Adrenal gland (tissue), 5 donors: ENCODE results near the gene KNG1.

Experiments used
- POLR2A ChIP-seq, 2 donors: fragments of 450-650 bp; IDR thresholded peaks; one replicate each; pipeline ENCODE4 v1.6.1; 2017; ENCODE audit warnings: antibody characterized with exemption in 2 of 2, mild to moderate bottlenecking in 2 of 2, moderate library complexity in 1 of 2
- TF ChIP-seq, protein P1 (sequence below), 6 experiments: fragments of 450-650 bp in 4 of 6; fragments of 200-600 bp in 2 of 6; sonication (generic) in 1 of 6; IDR thresholded peaks; 1 replicate in 5 of 6; 2 replicates in 1 of 6; pipeline versions ENCODE4 v1.5.1 to v1.8.0; 2016 to 2021; ENCODE audit warnings: antibody characterized with exemption in 6 of 6, mild to moderate bottlenecking in 2 of 6, moderate library complexity in 1 of 6
- donor health status: DM: no; HTN: no; CAD: no.

DNA sequence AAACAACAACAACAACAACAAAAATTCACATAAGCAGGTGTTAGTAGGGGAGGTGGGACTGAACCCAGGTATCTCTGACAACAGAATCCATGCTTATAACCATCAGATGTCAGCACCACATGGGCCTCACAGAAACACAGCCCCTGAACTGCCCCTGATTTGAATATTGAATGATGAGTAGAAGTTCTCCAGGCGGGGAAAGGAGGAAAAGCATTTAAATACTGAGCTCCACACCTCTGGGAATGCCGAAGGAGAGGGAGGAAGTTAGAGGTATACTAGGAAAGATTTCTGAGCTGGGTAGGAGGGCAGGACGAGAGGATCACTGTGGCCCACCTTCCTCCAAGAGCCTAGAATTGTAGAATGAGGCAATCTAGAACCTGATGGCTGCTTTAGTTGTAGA lies 34.3 kb downstream of the KNG1 start:
- TF ChIP-seq, protein P1, sequence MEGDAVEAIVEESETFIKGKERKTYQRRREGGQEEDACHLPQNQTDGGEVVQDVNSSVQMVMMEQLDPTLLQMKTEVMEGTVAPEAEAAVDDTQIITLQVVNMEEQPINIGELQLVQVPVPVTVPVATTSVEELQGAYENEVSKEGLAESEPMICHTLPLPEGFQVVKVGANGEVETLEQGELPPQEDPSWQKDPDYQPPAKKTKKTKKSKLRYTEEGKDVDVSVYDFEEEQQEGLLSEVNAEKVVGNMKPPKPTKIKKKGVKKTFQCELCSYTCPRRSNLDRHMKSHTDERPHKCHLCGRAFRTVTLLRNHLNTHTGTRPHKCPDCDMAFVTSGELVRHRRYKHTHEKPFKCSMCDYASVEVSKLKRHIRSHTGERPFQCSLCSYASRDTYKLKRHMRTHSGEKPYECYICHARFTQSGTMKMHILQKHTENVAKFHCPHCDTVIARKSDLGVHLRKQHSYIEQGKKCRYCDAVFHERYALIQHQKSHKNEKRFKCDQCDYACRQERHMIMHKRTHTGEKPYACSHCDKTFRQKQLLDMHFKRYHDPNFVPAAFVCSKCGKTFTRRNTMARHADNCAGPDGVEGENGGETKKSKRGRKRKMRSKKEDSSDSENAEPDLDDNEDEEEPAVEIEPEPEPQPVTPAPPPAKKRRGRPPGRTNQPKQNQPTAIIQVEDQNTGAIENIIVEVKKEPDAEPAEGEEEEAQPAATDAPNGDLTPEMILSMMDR (IDR thresholded peaks at IDR 0.05) = no peak
- no peak for TF ChIP-seq POLR2A (IDR thresholded peaks at IDR 0.05)
